ENCODE results near the gene RGS6.

DNA sequence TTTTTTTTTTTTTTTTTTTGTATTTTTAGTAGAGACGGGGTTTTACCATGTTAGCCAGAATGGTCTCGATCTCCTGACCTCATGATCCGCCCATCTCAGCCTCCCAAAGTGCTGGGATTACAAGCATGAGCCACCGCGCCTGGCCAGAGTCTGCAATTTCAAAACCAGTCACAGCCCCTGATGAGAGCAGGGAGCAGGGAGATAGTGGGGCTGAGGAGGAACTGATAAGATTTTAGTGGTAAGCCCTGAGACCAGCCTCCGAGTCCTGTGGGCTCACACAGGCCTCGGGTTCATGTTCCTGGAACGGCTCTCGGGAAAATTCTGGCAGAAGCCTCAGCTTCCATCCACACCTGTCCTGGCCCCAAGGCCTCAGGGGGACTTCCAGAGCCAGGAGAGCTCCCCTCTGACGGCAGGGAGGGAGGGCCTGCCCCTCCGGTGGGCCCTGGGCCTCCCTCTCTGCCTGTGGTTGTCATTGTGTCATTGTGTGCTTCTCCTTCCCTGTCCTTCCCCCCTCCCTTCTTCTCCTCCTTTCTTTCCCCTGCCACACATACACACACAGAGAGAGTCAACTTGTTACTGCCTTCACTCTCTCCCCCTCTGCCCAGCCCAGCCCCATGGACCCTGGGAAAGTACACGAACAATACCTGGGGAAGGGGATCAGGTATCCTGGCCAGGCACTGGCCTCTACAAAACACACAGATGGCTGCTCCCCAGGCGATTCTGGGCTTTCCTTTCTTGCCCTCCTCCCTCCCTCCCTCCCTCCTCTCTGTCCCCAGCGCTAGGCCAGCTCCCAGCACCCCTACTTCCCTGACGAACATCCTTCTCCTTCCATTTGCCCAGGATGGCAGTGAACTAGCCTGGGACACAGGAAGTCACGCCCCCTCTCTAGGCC is 667.6 kb downstream of the RGS6 start:
- TF ChIP-seq POLR2AphosphoS5 (IDR thresholded peaks at IDR 0.05; ENCODE audit: low read depth, low read length) (no peak), POLR2A (IDR thresholded peaks at IDR 0.05; ENCODE audit: low read depth, low read length) (no peak), TAF1 (IDR thresholded peaks at IDR 0.05; ENCODE audit: low read depth, low read length) (no peak), PAX5 (IDR thresholded peaks at IDR 0.05; ENCODE audit: insufficient read depth, low read length, severe bottlenecking) (no peak)
